RWPE2 (cell line): ENCODE results near the gene ZNF287.

ENCODE experiments used
- ATAC-seq: fragments of 200-7000 bp; cut with Tn5 transposase; 3 replicates; pipeline ENCODE4 v1.9.1; 2021; ENCODE audit warnings: low read depth
- DNase-seq: peaks from one replicate; pipeline ENCODE4 v3.0.0-alpha.2; 2020; ENCODE audit warnings: low spot score
- H3K27ac ChIP-seq: fragments of 450-650 bp; 2 replicates; pipeline ENCODE4 v1.5.1; 2017; ENCODE audit warnings: mild to moderate bottlenecking; ENCODE audit not compliant: poor library complexity, severe bottlenecking
- H3K27me3 ChIP-seq: fragments of 250-450 bp; sonication (Bioruptor Pico); 2 replicates; pipeline ENCODE4 v1.5.1; 2021; ENCODE audit warnings: mild to moderate bottlenecking, moderate library complexity; ENCODE audit not compliant: insufficient read depth, poor library complexity, severe bottlenecking
- H3K36me3 ChIP-seq: fragments of 250-450 bp; sonication (Bioruptor Pico); 2 replicates; pipeline ENCODE4 v1.5.1; 2020; ENCODE audit warnings: low read depth, mild to moderate bottlenecking, moderate library complexity
- H3K4me1 ChIP-seq: fragments of 250-450 bp; sonication (Bioruptor Pico); 2 replicates; pipeline ENCODE4 v1.5.1; 2021; ENCODE audit warnings: mild to moderate bottlenecking, moderate library complexity; ENCODE audit not compliant: insufficient read depth, poor library complexity, severe bottlenecking
- H3K4me3 ChIP-seq: fragments of 250-450 bp; sonication (Bioruptor Pico); 2 replicates; pipeline ENCODE4 v1.5.1; 2021; ENCODE audit warnings: mild to moderate bottlenecking, moderate library complexity; ENCODE audit not compliant: severe bottlenecking
- H3K9me3 ChIP-seq: fragments of 250-450 bp; sonication (Bioruptor Pico); 2 replicates; pipeline ENCODE4 v1.5.1; 2021; ENCODE audit warnings: mild to moderate bottlenecking, moderate library complexity; ENCODE audit not compliant: severe bottlenecking
- CTCF ChIP-seq: fragments of 450-650 bp; IDR thresholded peaks from one replicate; pipeline ENCODE4 v1.5.1; 2017; ENCODE audit warnings: mild to moderate bottlenecking, moderate library complexity; ENCODE audit not compliant: poor library complexity, severe bottlenecking

Gene ZNF287

GRCh38 chr17:16568541-16569357 is at the start of gene ZNF287:
Gene ZNF287 (minus strand): TSS chr17:16569204. CDS start chr17:16567731, 1,473 bp downstream.
- no peak within 1 kb of the TSS for H3K27ac ChIP-seq
- no peak for TF ChIP-seq CTCF
- H3K4me1 ChIP-seq: peaks cover 3% of the 10 kb centered on the region
- H3K4me3 ChIP-seq: peak within 1 kb of the TSS; percentile 58
- no peaks in the 10 kb centered on the region for H3K27me3 ChIP-seq
- peaks cover 21% of the 10 kb centered on the region for H3K36me3 ChIP-seq
- H3K9me3 ChIP-seq: no peaks in the 10 kb centered on the region
- peak; percentile 92 for DNase-seq
- ATAC-seq: peak; percentile 95

GRCh38 chr17:16617481-16618060 is 48.6 kb upstream of the ZNF287 start:
- Histone ChIP-seq H3K9me3 (peaks cover 25% of the 10 kb centered on the region), H3K4me1 (no peaks in the 10 kb centered on the region), H3K36me3 (no peaks in the 10 kb centered on the region), H3K27ac (no peak overlapping the region), H3K4me3 (no peak overlapping the region), H3K27me3 (no peaks in the 10 kb centered on the region)
- TF ChIP-seq CTCF: no peak
- ATAC-seq (no peak), DNase-seq (no peak)

- no peak for TF ChIP-seq CTCF
- Histone ChIP-seq H3K27ac (no peak overlapping the region), H3K4me1 (no peaks in the 10 kb centered on the region), H3K9me3 (peaks cover 3% of the 10 kb centered on the region), H3K4me3 (no peak overlapping the region), H3K27me3 (no peaks in the 10 kb centered on the region), H3K36me3 (no peaks in the 10 kb centered on the region)
- DNase-seq: no peak
- ATAC-seq: no peak
Measured at GRCh38 chr17:16599537-16599936, 30.5 kb upstream of the ZNF287 start.

GRCh38 chr17:16593356-16594102 is 24.5 kb upstream of the ZNF287 start:
- Histone ChIP-seq H3K27me3 (no peaks in the 10 kb centered on the region), H3K9me3 (no peaks in the 10 kb centered on the region), H3K4me3 (no peak overlapping the region), H3K4me1 (no peaks in the 10 kb centered on the region), H3K36me3 (no peaks in the 10 kb centered on the region), H3K27ac (no peak overlapping the region)
- DNase-seq (no peak), ATAC-seq (no peak)
- TF ChIP-seq CTCF: no peak
